T-cell (primary cell): ENCODE data around the gene UBA5. TPM values are rescaled to one million over a fixed set of nuclear protein-coding genes. Genes with fewer than 3 reads are reported as not detected.
"Not testable (repeated sequence)": the region's sequence is repeated elsewhere in the genome, so short reads cannot be mapped to it uniquely, and the experiment has no call there.

Experiments
- ATAC-seq, 4 experiments: fragments of 200-7000 bp in 3 of 4; fragments of 150-1000 bp in 1 of 4; cut with Tn5 transposase; replicated peaks in 1 of 4; 1 replicate in 3 of 4; 2 replicates in 1 of 4; pipeline ENCODE4 v1.10.0; 2021; ENCODE audit warnings: moderate library complexity in 3 of 4, mild to moderate bottlenecking in 2 of 4, moderate number of reproducible peaks in 1 of 4
- CTCF ChIA-PET, 2 donors: fragments of 300-600 bp; sonication (Branson Sonifier 250); formaldehyde crosslinking; loops; one replicate each; lab custom pipeline; 2022; ENCODE audit warnings: antibody characterized with exemption in 2 of 2; lab: Charles Lee
- POLR2A ChIA-PET, 2 donors: fragments of 300-600 bp; sonication (Branson Sonifier 250); formaldehyde crosslinking; loops; one replicate each; lab custom pipeline; 2022; ENCODE audit warnings: antibody characterized with exemption in 2 of 2; lab: Charles Lee
- DNase-seq, 35 experiments: peaks; one replicate each; pipeline versions ENCODE4 v3.0.0 to v3.0.0-alpha.2; 2013 to 2023
- H3K27ac ChIP-seq: one replicate; pipeline ENCODE4 v1.5.1; 2013; ENCODE audit warnings: low read length
- H3K27me3 ChIP-seq, 2 experiments: replicated peaks in 1 of 2; 1 replicate in 1 of 2; 2 replicates in 1 of 2; pipeline versions ENCODE4 v1.6.1 to v1.7.0; 2013; ENCODE audit warnings: low read length in 1 of 2, mixed read lengths in 1 of 2; ENCODE audit not compliant: control insufficient read depth in 2 of 2, insufficient read depth in 2 of 2; ENCODE audit errors: extremely low read depth in 1 of 2
- H3K36me3 ChIP-seq, 2 donors: 1 replicate in 1 of 2; 2 replicates in 1 of 2; pipeline versions ENCODE4 v1.6.1 to v1.7.0; 2013; ENCODE audit warnings: low read length in 1 of 2; ENCODE audit not compliant: control insufficient read depth in 2 of 2, insufficient read depth in 1 of 2; ENCODE audit errors: extremely low read depth in 1 of 2
- H3K4me1 ChIP-seq, 2 experiments: 1 replicate in 1 of 2; 2 replicates in 1 of 2; pipeline versions ENCODE4 v1.6.1 to v1.7.0; 2013; ENCODE audit warnings: low read length in 2 of 2, mixed read lengths in 1 of 2; ENCODE audit not compliant: insufficient read depth in 2 of 2, control insufficient read depth in 1 of 2; ENCODE audit errors: extremely low read depth in 1 of 2
- H3K4me3 ChIP-seq, 2 donors: 1 replicate in 1 of 2; 2 replicates in 1 of 2; pipeline versions ENCODE4 v1.5.1 to v1.7.0; 2013; ENCODE audit warnings: mild to moderate bottlenecking in 2 of 2, low read length in 1 of 2, moderate library complexity in 1 of 2; ENCODE audit not compliant: control insufficient read depth in 1 of 2; ENCODE audit errors: extremely low read depth in 1 of 2
- H3K9me3 ChIP-seq: 2 replicates; pipeline ENCODE4 v1.7.0; 2013
- H3K27ac Mint-ChIP-seq, 2 donors: one replicate each; pipeline ENCODE4 v1.8.0; 2020 to 2021; ENCODE audit warnings: mild to moderate bottlenecking in 2 of 2, mixed read lengths in 2 of 2
- H3K27me3 Mint-ChIP-seq, 2 donors: one replicate each; pipeline ENCODE4 v1.8.0; 2021 to 2022; ENCODE audit warnings: mixed read lengths in 2 of 2
- H3K36me3 Mint-ChIP-seq: one replicate; pipeline ENCODE4 v1.8.0; 2021; ENCODE audit warnings: mixed read lengths
- H3K4me1 Mint-ChIP-seq, 3 donors: one replicate each; pipeline ENCODE4 v1.8.0; 2020 to 2022; ENCODE audit warnings: mixed read lengths in 3 of 3, mild to moderate bottlenecking in 1 of 3
- H3K4me3 Mint-ChIP-seq, 3 donors: one replicate each; pipeline ENCODE4 v1.8.0; 2020 to 2022; ENCODE audit warnings: mild to moderate bottlenecking in 3 of 3, mixed read lengths in 3 of 3, moderate library complexity in 3 of 3
- H3K9me3 Mint-ChIP-seq, 3 donors: one replicate each; pipeline ENCODE4 v1.8.0; 2020 to 2022; ENCODE audit warnings: mixed read lengths in 3 of 3
- WGBS: methylation state at CpG from one replicate; pipeline ENCODE4 v1.1.5; 2013; ENCODE audit warnings: missing lambda C conversion rate; ENCODE audit not compliant: insufficient coverage; 5-methylcytosine and 5-hydroxymethylcytosine counted together
- total RNA-seq, 35 experiments: library from RNA in 6 of 35; stranded (reverse) in 6 of 35; fragments of 120-200 nt in 1 of 35; gene quantifications; one replicate each; pipeline versions ENCODE4 v1.2.1 to v1.2.4 and lab custom pipeline; 2013 to 2026

Gene UBA5
- total RNA-seq, 5 donors from 2014 or later (not counting 1 experiment from before 2014, with no cell fraction given): 24.7 to 42.2 (median 27.7) TPM

- H3K4me1 ChIP-seq: no peaks in the 10 kb centered on the region
- H3K27ac Mint-ChIP-seq: no peak overlapping the region
- peaks cover 0 to 15% of the 10 kb centered on the region in 2 donors for H3K36me3 ChIP-seq
- no CpG with 5 or more reads among the region's 7 CpGs for WGBS
- H3K27ac ChIP-seq: no peak overlapping the region
- no peak overlapping the region for H3K4me3 Mint-ChIP-seq
- POLR2A ChIA-PET: interaction anchor here in 1 of 2 donors (0.5 kb wide), 1 partner anchor 9 kb away, joined by 12 read pairs; no protein-coding TSS in a partner anchor
- H3K27me3 Mint-ChIP-seq: no peaks in the 10 kb centered on the region
- no peaks in the 10 kb centered on the region for H3K9me3 Mint-ChIP-seq
- DNase-seq (no peak), ATAC-seq (no peak)
- no peaks in the 10 kb centered on the region for H3K9me3 ChIP-seq
- CTCF ChIA-PET: interaction anchor here (0.5 to 1.2 kb wide), 2 partner anchors 10 to 11 kb away, joined by 3 to 7 read pairs; no protein-coding TSS in a partner anchor
- no peaks in the 10 kb centered on the region for H3K4me1 Mint-ChIP-seq
- H3K36me3 Mint-ChIP-seq: peaks cover 53% of the 10 kb centered on the region
- H3K27me3 ChIP-seq: no peaks in the 10 kb centered on the region
- no peak overlapping the region for H3K4me3 ChIP-seq
Observed at GRCh38 chr3:132630612-132631011, 29.5 kb upstream of the UBA5 start.

GRCh38 chr3:132635052-132635451, 25.1 kb upstream of the UBA5 start:
- H3K27me3 Mint-ChIP-seq: no peaks in the 10 kb centered on the region
- Histone ChIP-seq H3K27ac (no peak overlapping the region), H3K36me3 (peaks cover 0 to 19% of the 10 kb centered on the region in 2 donors), H3K9me3 (no peaks in the 10 kb centered on the region), H3K4me3 (no peak overlapping the region), H3K27me3 (no peaks in the 10 kb centered on the region), H3K4me1 (no peaks in the 10 kb centered on the region)
- ChIA-PET CTCF (no interaction called here), POLR2A (no interaction called here)
- H3K27ac Mint-ChIP-seq: no peak overlapping the region
- H3K9me3 Mint-ChIP-seq: no peaks in the 10 kb centered on the region
- H3K36me3 Mint-ChIP-seq: peaks cover 46% of the 10 kb centered on the region
- ATAC-seq (no peak), DNase-seq (no peak)
- H3K4me3 Mint-ChIP-seq: no peak overlapping the region
- no peaks in the 10 kb centered on the region for H3K4me1 Mint-ChIP-seq

GRCh38 chr3:132637590-132637989, 22.5 kb upstream of the UBA5 start:
- H3K27ac Mint-ChIP-seq: no peak overlapping the region
- no peaks in the 10 kb centered on the region for H3K9me3 ChIP-seq
- DNase-seq (no peak), ATAC-seq (no peak)
- no peak overlapping the region for H3K4me3 Mint-ChIP-seq
- H3K4me3 ChIP-seq: no peak overlapping the region
- WGBS: no CpG with 5 or more reads among the region's 1 CpG
- peaks cover 0 to 27% of the 10 kb centered on the region in 2 donors for H3K36me3 ChIP-seq
- peaks cover 47% of the 10 kb centered on the region for H3K36me3 Mint-ChIP-seq
- CTCF ChIA-PET: interaction anchor here in 1 of 2 donors (1.0 kb wide), 1 partner anchor 15 kb away, joined by 3 read pairs; no protein-coding TSS in a partner anchor
- H3K27me3 ChIP-seq: no peaks in the 10 kb centered on the region
- H3K4me1 ChIP-seq: no peaks in the 10 kb centered on the region
- POLR2A ChIA-PET: no interaction called here
- H3K27ac ChIP-seq: no peak overlapping the region
- H3K9me3 Mint-ChIP-seq: no peaks in the 10 kb centered on the region
- no peaks in the 10 kb centered on the region for H3K27me3 Mint-ChIP-seq
- no peaks in the 10 kb centered on the region for H3K4me1 Mint-ChIP-seq

- Histone ChIP-seq H3K27me3 (no peaks in the 10 kb centered on the region), H3K36me3 (peaks cover 0 to 27% of the 10 kb centered on the region in 2 donors), H3K4me3 (no peak overlapping the region), H3K27ac (no peak overlapping the region), H3K4me1 (no peaks in the 10 kb centered on the region), H3K9me3 (no peaks in the 10 kb centered on the region)
- ATAC-seq (no peak), DNase-seq (no peak)
- Mint-ChIP-seq H3K36me3 (peaks cover 38% of the 10 kb centered on the region), H3K4me1 (no peaks in the 10 kb centered on the region), H3K27me3 (no peaks in the 10 kb centered on the region), H3K4me3 (no peak overlapping the region), H3K9me3 (no peaks in the 10 kb centered on the region), H3K27ac (no peak overlapping the region)
- POLR2A ChIA-PET: interaction anchor here in 1 of 2 donors (0.6 kb wide), 1 partner anchor 1022 kb away, joined by 4 read pairs; no protein-coding TSS in a partner anchor
- CTCF ChIA-PET: interaction anchor here in 1 of 2 donors (1.0 to 1.8 kb wide), 3 partner anchors 13 to 103 kb away, joined by 3 to 10 read pairs (median 5); no protein-coding TSS in a partner anchor
Observed at GRCh38 chr3:132638706-132639105, 21.4 kb upstream of the UBA5 start.

- H3K27me3 ChIP-seq, ATAC-seq, H3K27me3 Mint-ChIP-seq, H3K4me1 ChIP-seq, H3K4me3 Mint-ChIP-seq, H3K9me3 Mint-ChIP-seq, H3K4me1 Mint-ChIP-seq, H3K27ac ChIP-seq, H3K9me3 ChIP-seq, H3K27ac Mint-ChIP-seq, H3K4me3 ChIP-seq, DNase-seq: not testable (repeated sequence)
- POLR2A ChIA-PET: interaction anchor here in 1 of 2 donors (0.6 kb wide), 1 partner anchor 12 kb away, joined by 3 read pairs; no protein-coding TSS in a partner anchor
- peaks cover 28% of the 10 kb centered on the region for H3K36me3 Mint-ChIP-seq
- WGBS: 92% methylated on average over 2 of the region's 2 CpGs
- CTCF ChIA-PET: interaction anchor here (0.8 to 4.9 kb wide), 12 partner anchors 10 to 1608 kb away, joined by 3 to 39 read pairs (median 4); no protein-coding TSS in a partner anchor
- peaks cover 0 to 22% of the 10 kb centered on the region in 2 donors for H3K36me3 ChIP-seq
Observed at GRCh38 chr3:132641427-132641826, 18.7 kb upstream of the UBA5 start.

- Mint-ChIP-seq H3K27ac (no peak overlapping the region), H3K36me3 (peaks cover 23% of the 10 kb centered on the region), H3K9me3 (no peaks in the 10 kb centered on the region), H3K4me1 (peaks cover 0 to 3% (median 0%) of the 10 kb centered on the region in 3 donors), H3K4me3 (no peak overlapping the region), H3K27me3 (no peaks in the 10 kb centered on the region)
- no peaks in the 10 kb centered on the region for H3K4me1 ChIP-seq
- no CpG with 5 or more reads among the region's 5 CpGs for WGBS
- DNase-seq (peak in 1 of 35 experiments; percentile 57), ATAC-seq (no peak)
- no peaks in the 10 kb centered on the region for H3K9me3 ChIP-seq
- no peak overlapping the region for H3K4me3 ChIP-seq
- POLR2A ChIA-PET: interaction anchor here in 1 of 2 donors (0.6 kb wide), 1 partner anchor 11 kb away, joined by 3 read pairs; no protein-coding TSS in a partner anchor
- H3K27ac ChIP-seq: no peak overlapping the region
- H3K36me3 ChIP-seq: peaks cover 0 to 18% of the 10 kb centered on the region in 2 donors
- CTCF ChIA-PET: interaction anchor here (0.6 to 4.9 kb wide), 18 partner anchors 11 to 1608 kb away, joined by 3 to 39 read pairs (median 4); no protein-coding TSS in a partner anchor
- H3K27me3 ChIP-seq: no peaks in the 10 kb centered on the region
Observed at GRCh38 chr3:132641837-132642538, 18.1 kb upstream of the UBA5 start.
